Islet precursor cell (in vitro differentiated cells): ENCODE data around the gene ADGRG3.

Experiments
- DNase-seq: peaks from one replicate; pipeline ENCODE4 v3.0.0-alpha.2; 2018

The ADGRG3 gene, protein sequence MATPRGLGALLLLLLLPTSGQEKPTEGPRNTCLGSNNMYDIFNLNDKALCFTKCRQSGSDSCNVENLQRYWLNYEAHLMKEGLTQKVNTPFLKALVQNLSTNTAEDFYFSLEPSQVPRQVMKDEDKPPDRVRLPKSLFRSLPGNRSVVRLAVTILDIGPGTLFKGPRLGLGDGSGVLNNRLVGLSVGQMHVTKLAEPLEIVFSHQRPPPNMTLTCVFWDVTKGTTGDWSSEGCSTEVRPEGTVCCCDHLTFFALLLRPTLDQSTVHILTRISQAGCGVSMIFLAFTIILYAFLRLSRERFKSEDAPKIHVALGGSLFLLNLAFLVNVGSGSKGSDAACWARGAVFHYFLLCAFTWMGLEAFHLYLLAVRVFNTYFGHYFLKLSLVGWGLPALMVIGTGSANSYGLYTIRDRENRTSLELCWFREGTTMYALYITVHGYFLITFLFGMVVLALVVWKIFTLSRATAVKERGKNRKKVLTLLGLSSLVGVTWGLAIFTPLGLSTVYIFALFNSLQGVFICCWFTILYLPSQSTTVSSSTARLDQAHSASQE

DNA sequence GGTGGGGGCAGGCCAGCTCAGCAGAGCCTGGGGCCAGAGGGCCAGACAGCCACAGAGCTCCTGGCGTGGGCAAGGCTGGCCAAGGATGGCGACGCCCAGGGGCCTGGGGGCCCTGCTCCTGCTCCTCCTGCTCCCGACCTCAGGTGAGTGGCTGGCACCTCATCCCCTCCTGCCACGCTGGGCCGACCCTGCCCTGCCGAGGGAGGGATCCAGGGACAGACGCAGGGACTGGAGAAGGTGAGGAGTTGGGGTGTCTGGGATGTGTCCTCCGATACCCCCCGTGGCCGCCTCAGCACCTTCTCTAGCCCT, at the start of gene ADGRG3:
ADGRG3 (plus strand) TSS at position 44 of the 309 bp plus-strand sequence; CDS start at position 86, 42 bp downstream.
- DNase-seq, result no peak

DNA sequence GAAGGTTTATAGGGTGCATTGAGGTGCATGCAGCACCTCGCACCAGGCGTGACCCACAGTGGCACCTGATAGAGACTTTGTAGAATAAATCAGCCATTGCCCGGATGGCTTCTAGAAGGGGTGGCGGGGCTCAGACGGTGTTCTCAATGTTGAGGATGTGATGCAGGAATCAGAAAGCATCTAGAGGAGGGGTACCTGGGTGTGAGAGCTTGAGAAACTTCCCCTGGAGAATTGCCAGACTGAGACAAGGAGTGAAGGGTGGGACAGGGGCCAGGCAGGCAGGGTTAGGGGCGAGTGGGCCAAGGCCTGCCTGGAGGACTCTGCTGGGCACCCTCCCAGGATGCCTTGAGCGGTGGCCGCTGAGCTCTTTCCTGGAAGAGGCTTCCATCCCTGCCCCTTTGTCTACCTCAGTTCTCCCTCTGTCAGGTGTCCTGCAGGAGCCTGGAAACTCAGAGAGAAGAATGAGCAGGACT, 48.9 kb upstream of the ADGRG3 start:
- DNase-seq, result no peak

DNA sequence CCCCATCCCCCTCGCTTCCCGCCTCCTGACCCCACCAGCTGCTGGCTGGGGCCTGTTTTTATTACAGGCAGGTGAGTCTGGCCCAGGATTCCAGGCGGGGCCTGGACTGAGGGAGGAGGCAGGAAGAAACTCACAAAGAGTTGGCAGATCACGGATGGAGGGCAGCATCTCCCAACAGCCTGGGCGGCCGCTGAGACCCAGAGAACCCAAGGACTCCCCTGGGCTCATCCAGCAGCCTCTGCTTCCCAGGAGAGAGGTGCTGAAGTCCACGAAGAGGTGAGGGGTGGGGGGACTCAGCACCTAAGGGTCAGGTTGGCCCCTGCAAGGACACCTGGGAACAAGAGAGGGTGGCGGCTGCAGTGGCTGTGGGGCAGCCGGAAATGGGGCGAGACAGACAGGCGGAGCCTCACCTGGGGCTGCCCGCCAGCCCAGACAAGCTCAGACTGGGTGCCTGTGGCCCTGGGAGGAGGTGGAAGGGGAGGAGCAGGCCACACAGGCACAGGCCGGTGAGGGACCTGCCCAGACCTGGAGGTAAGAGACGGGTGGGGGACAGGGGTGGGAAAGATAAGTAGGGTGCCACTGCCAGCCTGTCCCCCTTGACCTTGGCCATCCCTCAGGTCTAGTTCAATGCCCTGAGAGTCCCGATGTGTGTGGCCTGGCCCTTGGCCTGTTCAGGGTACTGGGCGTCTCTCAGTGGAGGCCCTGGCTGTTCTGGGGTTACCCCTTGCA, 48.3 kb upstream of the ADGRG3 start:
- peak; percentile 91 for DNase-seq

DNA sequence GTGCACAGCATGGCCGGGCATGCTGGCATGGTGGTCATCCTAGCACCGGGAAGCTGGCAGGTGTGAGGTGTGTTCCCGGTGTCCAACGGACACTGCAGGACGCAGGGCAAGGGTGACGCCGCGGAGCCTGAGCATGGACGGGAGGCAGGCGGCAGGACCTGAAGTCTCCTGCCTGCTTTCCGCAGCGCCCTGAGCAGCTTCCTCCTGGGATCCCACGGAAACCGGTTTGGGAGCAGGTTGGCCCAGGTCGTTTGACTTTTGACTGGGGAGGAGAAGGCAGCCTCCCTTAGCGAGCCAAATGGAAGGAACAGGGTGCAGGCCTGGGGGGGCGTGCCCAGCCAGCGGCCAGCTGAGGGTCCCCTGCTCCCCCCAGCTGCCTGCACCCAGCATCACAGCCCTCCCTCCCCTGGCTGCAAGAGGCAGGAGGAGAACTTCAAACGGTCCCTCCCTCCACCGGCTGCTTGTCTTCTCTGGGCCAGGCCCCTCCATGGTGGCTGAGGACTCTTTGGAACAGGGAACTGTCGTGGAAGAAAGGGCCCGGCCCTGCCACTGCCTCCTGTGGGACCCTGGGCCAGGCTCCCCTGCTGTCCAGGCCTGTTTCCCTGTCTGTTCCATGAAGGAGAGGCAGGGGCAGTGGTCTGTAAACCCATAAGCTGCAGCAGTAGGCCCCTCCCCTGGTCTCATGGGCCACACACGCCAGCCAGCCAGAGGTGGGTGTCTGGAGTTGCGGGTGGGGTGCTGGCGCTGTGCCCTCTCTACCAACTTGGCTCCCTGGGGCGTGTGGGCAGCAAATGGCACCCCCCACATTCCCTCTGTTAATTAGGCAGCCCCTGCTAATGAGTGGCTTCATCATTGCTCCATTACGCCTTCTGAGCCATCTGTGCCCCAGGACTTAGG, 47.5 kb upstream of the ADGRG3 start:
- peak; percentile 90 for DNase-seq

DNA sequence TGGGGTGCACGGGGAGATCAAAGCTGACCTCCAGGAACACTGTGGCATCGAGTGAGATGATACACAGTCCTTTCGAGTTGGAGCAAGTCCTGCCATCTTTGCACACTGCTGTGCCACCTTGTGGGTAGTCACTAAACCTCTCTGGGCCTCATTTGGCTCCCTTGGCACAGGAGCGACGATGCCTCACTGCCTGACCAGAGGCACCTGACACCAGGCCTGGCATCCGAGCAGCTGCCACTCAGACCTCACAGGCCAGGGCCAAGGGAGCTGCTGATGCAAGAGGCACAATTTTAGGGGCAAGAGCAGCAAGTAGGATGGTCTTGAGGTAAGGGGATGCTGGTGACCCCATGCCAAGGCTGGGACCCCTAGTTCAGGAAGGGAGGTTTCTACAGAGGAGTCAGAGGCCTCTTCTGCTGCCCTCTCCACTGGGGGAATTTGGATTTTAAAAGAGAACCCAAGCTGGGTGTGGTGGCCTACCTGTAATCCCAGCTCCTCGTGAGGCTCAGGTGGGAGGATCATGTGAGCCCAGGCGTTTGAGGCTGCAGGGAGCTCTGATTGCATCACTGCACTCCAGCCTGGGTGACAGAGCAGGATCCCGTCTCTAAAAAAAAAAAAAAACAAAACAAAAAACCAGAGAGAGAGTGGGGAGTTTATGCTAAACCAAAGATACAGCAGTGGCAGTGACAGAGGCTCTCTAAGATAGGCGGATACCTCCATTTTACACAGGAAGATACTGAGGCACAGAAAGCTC, 46.4 kb upstream of the ADGRG3 start:
- peak; percentile 57 for DNase-seq

DNA sequence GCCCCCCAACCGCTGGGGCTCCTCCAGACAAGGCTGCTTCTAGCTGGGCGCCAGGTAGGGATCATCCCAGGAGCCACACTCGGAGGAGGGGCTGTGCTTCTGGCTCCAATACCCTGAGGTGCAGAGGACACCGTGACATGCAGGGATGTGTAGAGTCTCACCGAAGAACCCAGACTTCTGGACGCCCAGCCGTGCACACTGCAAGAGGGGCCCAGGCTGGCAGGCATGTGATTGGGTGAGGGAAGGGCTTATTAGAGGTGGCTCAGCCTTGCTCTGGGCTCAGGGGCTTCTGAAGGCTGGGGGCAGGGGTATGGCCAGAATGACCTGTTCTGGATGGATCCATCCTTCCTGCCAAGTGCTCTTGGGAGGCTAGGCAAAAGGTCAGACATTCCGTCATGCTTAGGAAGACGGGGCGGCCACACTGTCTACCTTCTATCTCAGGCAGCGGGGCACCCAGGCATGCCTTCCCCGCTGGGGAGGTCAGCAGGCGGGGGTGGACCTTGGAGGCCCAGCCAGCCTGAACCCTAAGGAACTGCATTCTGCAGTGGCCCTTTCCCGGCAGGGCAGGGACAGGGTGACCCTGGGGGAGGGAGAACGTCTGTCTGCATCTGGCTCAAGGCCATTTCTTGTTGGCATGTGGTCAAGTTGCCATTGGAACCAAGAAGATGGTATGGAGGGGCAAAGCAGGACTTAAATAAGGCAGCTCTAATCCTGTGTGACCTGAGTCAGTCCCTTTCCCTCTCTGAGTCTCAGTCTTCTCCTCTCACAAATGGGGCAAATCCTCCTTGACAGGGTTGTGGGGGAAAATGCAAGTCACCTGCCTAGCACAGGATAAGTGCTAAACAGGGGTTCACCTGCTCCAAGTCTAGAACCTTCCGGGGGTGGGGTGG, 45.5 kb upstream of the ADGRG3 start:
- DNase-seq, result no peak

DNA sequence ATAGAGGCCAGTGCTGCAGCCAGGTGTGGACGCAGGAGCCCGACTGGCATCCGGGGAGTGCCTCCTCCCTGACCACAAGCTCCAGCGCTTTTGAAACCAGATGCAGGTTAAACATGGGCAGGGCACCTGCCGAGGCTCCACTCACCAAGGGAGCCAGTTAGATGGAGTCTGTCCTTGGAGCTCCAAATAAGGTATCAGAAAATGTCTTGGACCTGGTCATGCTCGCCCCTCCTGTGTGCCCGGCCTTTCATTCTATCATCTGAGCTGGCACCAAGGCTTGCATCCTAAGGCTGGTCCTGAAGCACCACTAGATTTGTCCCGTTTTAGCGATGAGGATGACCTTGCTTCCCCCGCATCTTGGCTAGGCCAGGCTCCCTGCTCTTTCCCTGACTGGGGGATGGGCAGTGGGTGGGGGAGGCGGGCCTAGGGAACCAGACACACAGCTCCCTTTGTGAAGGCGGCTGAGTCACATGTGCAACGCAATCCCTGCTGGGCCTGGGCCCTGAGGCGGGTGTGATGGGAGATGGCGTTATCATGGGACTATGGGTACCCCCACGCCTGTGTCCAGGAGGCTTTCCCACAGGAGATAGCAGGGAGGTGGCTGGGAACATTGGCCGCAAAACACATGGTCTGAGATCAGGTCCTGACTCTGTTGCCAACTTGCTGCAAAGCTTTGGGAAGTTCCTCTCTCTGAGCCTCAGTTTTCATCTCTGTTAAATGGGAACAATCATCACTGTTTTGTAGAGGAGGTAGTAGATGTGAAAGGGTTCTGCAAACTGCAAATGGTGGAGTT, 44.7 kb upstream of the ADGRG3 start:
- peak; percentile 98 for DNase-seq

DNA sequence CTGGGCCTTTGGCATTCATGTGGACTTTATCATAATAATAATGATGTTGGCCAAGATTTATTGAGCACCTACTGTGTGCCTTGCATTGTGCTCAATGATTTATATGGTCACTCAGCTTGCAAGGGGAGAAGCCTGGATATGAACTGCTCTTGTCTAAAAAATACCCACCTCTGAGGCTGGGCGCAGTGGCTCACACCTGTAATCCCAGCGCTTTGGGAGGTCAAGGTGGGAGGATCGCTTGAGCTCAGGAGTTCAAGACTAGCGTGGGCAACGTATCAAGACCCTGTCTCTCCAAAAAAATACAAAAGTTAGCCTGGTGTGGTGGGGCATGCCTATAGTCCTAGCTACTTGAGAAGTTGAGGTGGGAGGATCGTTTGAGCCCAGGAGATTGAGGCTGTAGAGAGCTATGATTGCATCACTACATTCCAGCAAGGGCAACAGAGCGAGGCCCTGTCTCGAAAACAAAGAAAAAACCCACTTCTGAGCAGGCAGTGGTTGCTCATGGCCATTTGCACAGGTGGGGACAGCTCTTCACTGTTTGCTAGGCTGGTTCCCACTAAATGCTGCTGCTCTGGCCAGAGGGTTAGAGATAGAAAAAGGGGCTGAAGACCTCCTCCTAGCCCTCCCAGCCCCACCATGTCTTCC, 43.9 kb upstream of the ADGRG3 start:
- DNase-seq, result peak; percentile 88

DNA sequence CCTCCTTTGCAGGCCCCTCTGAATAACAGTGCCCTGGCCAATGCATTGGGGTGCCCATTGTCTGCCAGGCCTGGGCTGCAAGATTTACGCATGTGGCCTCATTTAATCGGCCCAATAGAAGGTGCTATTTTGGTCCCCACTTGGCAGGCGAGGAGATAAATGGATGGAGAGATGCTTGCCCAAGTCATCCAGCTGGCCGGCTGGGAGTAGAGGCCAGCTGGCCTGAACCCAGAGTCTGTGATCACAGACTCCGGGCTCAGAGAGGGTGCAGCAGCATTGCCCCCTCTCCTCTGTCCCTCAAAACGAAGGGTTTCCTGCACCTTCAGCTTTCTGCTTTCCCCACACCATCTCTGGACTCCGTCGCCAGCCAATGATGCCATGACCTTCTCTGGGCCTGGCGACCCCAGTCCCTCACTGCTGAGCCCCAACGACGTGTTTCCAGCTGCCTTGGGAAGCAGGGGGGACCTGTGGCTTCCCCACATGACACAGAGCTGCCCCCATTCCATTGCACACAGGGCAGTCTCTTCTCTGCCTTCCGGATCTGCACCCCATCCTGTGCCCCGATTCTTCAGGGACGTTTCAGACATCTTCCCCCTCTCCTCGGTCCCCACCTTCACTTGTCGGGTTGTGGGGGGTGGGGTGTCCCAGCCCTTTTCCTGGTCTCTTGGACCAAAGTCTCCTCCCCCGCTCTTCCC, 43.2 kb upstream of the ADGRG3 start:
- DNase-seq, result no peak

DNA sequence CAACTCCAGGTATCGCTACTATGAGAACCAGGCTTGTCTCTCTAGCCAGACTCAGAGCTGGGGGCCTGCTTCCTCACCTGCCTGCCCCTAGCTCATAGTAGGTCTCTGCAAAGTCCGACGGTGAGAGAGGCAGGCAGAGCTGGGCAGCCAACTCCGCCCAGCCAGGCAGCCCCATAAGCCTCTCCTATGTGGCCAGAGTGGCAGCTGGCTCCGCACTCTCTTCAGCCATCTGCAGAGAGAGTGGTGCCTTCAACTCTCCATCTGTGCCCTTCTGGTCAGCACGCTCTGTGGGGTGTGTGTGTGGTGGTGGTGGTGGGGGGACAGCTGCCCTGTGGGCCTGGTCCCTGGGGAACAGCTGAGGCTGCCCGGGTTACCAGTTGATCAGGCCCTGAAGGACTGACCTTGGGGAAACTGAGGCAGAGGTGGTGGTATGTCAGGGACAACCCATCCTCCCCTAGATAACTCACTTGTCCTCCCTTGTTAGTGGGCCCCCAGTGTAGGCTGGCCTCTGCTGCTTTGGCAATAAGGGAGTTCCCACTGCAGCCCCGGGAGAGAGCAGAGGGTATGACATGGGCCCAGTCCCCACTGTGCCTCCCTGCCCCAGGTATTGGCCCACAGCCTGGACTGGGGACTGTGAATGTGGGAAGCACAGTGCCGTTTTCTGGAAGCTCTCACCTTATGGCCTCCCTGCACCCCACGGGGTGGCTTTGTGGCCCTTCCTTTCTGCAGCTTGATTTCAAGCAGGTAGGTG, 41.5 kb upstream of the ADGRG3 start:
- no peak for DNase-seq

DNA sequence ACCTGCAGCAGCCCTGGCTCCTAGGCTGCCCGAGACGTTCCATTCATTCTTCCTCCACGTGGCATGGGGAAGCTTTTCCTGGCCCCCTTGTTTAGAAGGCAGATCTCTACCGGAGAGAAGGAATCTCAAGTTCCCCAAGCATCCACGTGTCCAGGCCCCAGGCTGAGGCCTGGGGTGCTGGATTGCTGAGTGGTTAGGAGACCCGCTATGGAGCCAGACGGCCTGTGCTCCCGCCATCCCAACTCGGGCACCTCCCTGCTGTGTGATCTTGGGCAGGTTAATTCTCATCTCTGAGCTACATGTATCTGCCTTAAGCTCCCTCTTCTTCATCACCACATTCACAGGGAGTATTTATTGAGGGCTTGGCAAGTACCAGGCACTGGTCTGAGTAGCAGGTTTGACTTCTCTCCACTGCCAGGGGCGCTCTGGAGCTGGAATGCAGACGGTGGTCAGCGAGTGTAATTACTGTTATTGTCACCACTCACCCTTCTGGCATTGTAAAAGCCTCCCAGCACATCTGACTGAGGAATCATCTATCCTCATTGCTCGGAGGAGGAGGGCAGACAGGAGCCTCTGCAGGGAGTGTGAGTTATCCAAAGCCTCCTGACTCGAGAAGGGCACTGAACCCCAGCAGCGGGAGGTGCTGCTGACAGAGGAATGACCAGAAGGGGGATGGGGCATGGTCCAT, 40.8 kb upstream of the ADGRG3 start:
- peak; percentile 98 for DNase-seq

DNA sequence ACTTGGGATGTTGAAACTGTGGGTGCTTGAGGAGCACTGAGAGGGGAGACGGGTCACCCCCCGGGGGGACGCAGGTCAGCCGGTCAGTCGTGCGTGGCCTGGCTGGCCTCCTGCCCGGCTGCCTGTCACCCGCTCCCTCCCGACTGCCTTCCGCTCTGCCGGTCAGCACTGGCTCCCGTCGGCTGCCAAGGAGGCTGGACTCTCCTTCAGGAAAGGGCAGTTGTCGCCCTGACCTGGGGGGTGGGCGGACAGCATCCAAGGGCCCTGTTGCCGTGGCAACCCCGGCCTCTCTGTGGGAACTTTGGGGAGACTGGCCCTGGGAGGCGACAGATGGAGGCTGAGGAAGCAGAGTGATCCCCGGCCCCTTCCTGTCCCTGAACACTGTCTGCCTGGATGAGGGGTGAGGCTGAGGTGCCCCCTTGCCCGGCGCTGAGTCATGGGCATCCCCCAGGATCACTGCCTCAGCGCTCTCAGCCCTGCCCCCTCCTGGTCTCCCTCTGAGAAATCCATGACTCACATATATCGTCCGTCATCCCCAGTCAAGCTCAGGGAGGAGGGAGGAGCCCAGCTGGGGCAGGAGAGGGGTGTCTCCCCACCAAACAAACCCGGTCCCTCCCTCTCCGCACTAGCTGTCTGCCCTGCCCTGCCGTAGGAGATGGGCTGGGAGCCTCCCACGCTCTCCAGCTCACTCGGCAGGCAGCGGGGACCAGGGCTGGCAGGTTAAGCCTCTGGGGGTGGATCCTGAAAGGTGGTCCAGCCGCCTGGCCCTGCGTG, 39.9 kb upstream of the ADGRG3 start, which contains the start of gene ADGRG1:
ADGRG1 (plus strand) TSS at position 623 of the 774 bp plus-strand sequence. CDS start 21,658 bp downstream, outside the sequence.
- DNase-seq, result peak; percentile 98

DNA sequence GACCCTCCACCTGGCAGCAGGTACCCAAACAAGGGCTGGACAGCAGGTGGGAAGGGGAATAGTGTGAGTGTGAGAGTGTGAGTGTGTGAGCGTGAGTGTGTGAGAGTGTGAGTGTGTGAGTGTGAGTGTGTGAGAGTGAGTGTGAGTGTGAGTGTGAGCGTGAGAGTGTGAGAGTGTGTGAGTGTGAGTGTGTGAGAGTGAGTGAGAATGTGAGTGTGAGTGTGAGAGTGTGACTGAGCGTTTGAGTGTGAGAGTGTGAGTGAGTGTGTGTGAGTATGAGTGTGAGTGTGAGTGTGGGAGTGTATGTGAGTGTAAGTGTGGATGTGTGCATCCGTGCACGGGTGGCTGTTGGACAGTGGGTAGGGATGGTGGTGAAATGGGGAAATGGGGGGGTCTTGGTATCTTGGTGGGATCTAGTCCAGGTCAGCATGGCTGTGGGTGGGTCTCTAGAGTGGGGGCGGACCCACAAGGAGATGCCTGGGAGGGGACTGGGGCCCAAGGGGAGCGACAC, 39.3 kb upstream of the ADGRG3 start:
- no peak for DNase-seq

DNA sequence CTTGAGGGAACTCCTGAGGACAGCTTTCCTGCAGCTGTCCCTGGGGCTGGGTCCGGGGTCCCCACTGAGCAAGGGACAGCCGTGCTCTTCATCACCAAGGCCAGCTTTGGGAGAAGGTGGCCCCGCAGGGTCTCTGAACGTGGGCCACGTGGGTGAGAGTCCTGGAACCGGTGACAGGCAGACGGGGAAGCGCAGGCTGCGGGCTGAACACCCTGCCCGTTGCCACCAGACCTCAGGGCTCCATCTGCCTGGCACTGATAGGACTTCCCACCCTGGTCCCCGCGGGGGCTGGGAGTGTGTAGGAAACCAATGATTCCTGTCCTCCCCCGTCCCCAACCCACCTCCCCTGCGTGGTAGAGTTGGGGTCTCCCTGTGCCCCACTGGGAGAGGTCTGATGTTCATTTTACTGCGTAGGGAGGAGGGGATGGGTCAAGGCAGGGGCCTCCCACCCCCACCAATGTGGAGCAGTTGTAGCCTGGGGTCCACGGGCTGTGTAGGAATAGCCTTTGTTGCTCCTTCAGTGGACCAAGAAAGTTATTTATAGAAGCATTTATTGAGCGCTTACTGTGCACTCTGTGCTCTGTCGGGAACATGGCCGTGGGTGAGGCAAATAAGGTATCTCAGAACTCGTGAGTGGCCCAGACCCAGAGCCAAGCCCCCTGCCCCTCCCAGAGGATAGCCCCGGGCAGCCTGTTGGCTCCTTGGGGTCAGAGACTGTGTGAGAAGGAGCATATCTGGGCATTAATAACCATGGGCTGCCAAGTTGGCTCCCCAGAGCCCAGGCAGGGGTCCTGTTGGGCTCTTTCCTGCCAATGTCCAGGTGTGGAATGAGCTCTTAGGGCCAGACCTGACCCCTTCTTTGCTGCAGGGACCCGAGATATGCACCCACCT, 38.3 kb upstream of the ADGRG3 start:
- no peak for DNase-seq

DNA sequence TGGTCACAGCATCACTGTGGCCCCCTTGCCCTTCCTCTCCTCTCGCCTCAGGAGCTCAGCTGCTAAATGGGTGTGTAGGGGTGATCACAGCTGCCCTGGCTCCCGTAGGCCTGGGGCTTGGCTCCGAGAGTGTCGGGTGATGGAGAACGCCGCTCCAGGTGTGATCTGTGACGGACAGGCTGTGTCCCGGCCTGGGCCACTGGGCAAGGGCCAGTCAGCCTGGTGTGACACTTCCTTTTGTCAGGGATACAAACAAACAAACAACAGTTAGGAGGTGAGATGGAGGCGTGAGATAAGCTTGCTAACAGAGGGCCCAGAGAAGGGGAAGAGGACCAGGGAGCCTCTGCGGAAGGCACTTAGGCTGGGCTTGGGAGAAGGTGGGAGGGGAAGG, 37.7 kb upstream of the ADGRG3 start:
- DNase-seq, result no peak
